Mononuclear cell (primary cell): Measurements from ENCODE around the gene TMEM121. TPM values are rescaled to one million over a fixed set of nuclear protein-coding genes. Genes with fewer than 3 reads are reported as not detected.
"Not testable (repeated sequence)": the region's sequence is repeated elsewhere in the genome, so short reads cannot be mapped to it uniquely, and the experiment has no call there.

Experiments
- H3K27me3 ChIP-seq: 2 replicates; pipeline ENCODE4 v1.6.0; 2011; ENCODE audit warnings: low read length, control low read depth; ENCODE audit not compliant: insufficient read depth
- H3K4me1 ChIP-seq: 2 replicates; pipeline ENCODE4 v1.5.1; 2011; ENCODE audit warnings: mild to moderate bottlenecking, low read length, control low read depth; ENCODE audit not compliant: insufficient read depth
- H3K4me3 ChIP-seq: 2 replicates; pipeline ENCODE4 v1.5.1; 2011; ENCODE audit warnings: mild to moderate bottlenecking, low read length, moderate library complexity
- H3K9me3 ChIP-seq: 2 replicates; pipeline ENCODE4 v1.5.1; 2011; ENCODE audit warnings: low read depth, mild to moderate bottlenecking, control low read depth, low read length
- total RNA-seq: library from RNA; depleted of rRNA; stranded (reverse); fragments of >200 nt; gene quantifications from one replicate; pipeline ENCODE4 v1.2.3, GENCODE V29; 2012

The TMEM121 gene
- total RNA-seq, 1 donor: 1.5 TPM

- Histone ChIP-seq H3K4me3 (no peak overlapping the region), H3K4me1 (peaks cover 14% of the 10 kb centered on the region), H3K27me3 (no peaks in the 10 kb centered on the region), H3K9me3 (no peaks in the 10 kb centered on the region)
These were observed 10.6 kb downstream of the TMEM121 start for GRCh38 chr14:105536691-105537579.

GRCh38 chr14:105537580-105538474 is 11.4 kb downstream of the TMEM121 start:
- Histone ChIP-seq H3K9me3 (no peaks in the 10 kb centered on the region), H3K27me3 (no peaks in the 10 kb centered on the region), H3K4me3 (no peak overlapping the region), H3K4me1 (peaks cover 6% of the 10 kb centered on the region)

GRCh38 chr14:105538481-105539049 is 12.2 kb downstream of the TMEM121 start:
- Histone ChIP-seq H3K9me3 (no peaks in the 10 kb centered on the region), H3K27me3 (no peaks in the 10 kb centered on the region), H3K4me3 (no peak overlapping the region), H3K4me1 (peaks cover 3% of the 10 kb centered on the region)

- Histone ChIP-seq H3K27me3 (no peaks in the 10 kb centered on the region), H3K9me3 (no peaks in the 10 kb centered on the region), H3K4me3 (no peak overlapping the region), H3K4me1 (peaks cover 3% of the 10 kb centered on the region)
These were observed 14.4 kb downstream of the TMEM121 start for GRCh38 chr14:105540811-105541210.

- Histone ChIP-seq H3K27me3 (no peaks in the 10 kb centered on the region), H3K4me3 (no peak overlapping the region)
These were observed 15.0 kb downstream of the TMEM121 start for GRCh38 chr14:105541218-105541875.

DNA sequence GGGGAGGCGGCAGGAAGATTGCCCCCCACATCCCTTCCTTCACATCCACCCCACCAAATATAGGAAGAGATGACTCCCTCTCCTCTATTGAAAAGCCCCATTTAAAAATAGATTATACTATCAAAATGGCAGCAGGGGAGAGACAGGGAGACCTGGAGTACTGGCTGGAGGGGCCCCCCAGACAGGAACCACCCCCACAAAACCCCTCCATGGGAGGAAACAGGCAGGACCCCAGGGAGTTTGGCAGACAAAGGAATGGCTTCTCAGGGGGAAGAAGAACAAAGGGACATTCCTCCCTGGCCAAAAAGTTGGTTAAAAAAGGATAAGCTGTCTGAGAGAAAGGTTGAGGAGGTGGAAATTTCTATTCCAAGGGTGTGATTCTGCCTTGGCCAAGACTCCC is 19.3 kb downstream of the TMEM121 start:
- not testable (repeated sequence) for H3K4me1 ChIP-seq, H3K4me3 ChIP-seq, H3K27me3 ChIP-seq, H3K9me3 ChIP-seq

More at GRCh38 chr14:105541218-105541875, 15.0 kb downstream of the TMEM121 start:
- Histone ChIP-seq H3K9me3 (no peaks in the 10 kb centered on the region), H3K4me1 (peaks cover 3% of the 10 kb centered on the region)

DNA sequence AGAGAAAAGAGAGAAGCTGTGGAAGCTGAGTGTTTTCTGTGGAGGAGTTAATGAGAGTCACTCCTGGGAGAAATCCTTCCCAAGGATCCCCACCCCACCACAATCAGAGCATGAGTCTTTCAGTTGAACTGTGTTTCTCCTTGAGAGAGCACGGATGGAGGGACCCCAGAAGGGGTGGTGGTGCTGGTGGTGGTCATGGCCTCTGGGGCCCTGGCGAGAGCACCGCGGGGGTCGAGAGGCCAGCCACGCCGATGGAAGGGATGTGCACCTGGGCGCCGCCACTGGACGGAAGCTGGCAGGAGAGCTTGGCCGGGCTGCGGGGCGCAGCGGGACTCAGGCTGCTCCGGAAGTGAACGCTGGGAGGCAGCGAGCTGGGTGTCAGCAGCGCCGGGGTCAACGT is 20.0 kb downstream of the TMEM121 start:
- not testable (repeated sequence) for H3K4me3 ChIP-seq, H3K9me3 ChIP-seq

GRCh38 chr14:105547072-105547471 is 20.7 kb downstream of the TMEM121 start:
- H3K4me3 ChIP-seq, H3K9me3 ChIP-seq, H3K4me1 ChIP-seq, H3K27me3 ChIP-seq: not testable (repeated sequence)

More for the DNA sequence above, 20.0 kb downstream of the TMEM121 start:
- H3K27me3 ChIP-seq, H3K4me1 ChIP-seq: not testable (repeated sequence)

- H3K27me3 ChIP-seq: no peaks in the 10 kb centered on the region
- H3K9me3 ChIP-seq: no peaks in the 10 kb centered on the region
- no peaks in the 10 kb centered on the region for H3K4me1 ChIP-seq
These were observed 21.4 kb downstream of the TMEM121 start for GRCh38 chr14:105547741-105548169.

GRCh38 chr14:105549481-105549880 is 23.1 kb downstream of the TMEM121 start:
- Histone ChIP-seq H3K27me3 (no peaks in the 10 kb centered on the region), H3K9me3 (no peaks in the 10 kb centered on the region), H3K4me3 (no peak overlapping the region), H3K4me1 (no peaks in the 10 kb centered on the region)

More at GRCh38 chr14:105547741-105548169, 21.4 kb downstream of the TMEM121 start:
- H3K4me3 ChIP-seq: no peak overlapping the region

DNA sequence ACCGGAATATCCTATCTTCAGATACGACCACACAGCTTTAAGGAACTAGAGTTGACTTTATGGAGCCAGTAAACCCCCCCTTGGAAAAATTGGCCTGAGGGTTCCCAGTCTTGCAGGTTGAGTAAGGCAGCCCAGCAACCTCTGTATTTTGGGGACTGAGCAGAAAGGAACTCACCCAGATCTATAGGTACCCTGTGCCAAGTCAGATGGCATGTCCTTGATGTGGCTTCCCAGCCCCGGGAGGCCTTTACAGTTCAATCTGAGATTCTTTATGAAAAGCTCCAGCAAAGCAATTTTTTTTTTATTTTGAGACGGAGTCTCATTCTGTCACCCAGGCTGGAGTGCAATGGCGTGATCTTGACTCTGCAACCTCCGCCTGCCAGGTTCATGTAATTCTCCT is 27.6 kb downstream of the TMEM121 start:
- Histone ChIP-seq H3K9me3 (no peaks in the 10 kb centered on the region), H3K4me1 (no peaks in the 10 kb centered on the region), H3K27me3 (no peaks in the 10 kb centered on the region), H3K4me3 (no peak overlapping the region)

- no peak overlapping the region for H3K4me3 ChIP-seq
- no peaks in the 10 kb centered on the region for H3K27me3 ChIP-seq
- no peaks in the 10 kb centered on the region for H3K9me3 ChIP-seq
- H3K4me1 ChIP-seq: no peaks in the 10 kb centered on the region
These were observed 28.1 kb downstream of the TMEM121 start for GRCh38 chr14:105554523-105554922.

DNA sequence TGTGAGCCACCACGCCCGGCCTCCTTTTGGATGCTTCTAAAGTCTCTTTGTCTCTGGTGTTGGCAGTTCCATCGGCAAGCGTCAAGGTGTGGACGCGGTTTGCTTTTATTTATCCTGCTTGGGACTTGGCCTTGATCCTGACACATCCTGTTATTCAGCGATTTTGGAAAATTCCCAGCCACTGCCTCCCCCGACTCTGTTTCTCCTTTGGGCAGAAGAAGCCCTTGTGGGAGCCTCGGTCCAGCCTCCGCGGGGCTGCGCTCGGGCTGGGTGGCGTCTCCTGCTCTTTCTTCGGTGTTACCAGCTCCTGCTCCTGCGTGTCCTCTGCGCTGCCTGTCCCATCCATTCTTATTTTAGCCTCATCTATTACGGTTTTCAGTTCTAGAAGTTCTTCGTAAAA is 31.3 kb downstream of the TMEM121 start:
- not testable (repeated sequence) for H3K27me3 ChIP-seq, H3K4me1 ChIP-seq, H3K9me3 ChIP-seq, H3K4me3 ChIP-seq

DNA sequence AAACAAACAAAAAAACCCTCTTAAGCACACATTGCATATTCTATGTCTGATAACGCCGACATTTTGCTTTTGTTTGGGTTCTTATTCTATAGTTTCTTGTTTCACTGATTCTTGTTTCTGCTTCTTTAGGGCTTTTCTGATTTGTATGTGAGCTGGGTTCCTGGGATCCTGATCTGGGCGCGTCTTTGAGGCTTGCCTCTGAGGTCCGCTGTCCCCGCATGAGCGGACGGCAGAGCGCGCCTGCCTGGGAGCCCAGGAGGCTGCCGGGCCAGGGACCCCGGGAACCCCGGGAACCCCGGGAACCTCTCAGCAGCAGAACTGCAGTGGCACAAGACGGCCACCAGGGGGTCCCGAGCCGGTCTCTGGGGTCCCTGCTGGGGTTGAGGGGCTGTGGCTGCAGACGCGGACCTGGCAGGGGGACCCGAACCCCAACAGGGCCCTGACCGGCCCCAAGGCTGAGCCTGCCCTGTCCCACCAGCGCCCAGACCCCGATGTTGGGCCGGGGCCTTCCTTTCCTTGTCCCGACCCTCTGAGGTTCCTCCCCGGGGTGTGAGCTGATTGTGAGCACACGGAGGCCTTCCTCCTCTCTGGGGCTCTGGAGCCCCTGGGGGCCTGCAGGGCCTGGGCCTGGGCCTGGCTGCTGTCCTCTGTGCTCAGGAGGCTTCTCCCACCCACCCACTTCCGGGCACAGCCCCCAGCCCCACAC is 32.2 kb downstream of the TMEM121 start:
- not testable (repeated sequence) for H3K4me1 ChIP-seq, H3K9me3 ChIP-seq, H3K27me3 ChIP-seq, H3K4me3 ChIP-seq
